HUES64 (cell line): ENCODE measurements around the gene MYO5C.

Source experiments
- H3K27ac ChIP-seq: 2 replicates; pipeline ENCODE4 v1.7.0; 2013; ENCODE audit warnings: low read depth, low read length, inconsistent platforms
- H3K27me3 ChIP-seq: 2 replicates; pipeline ENCODE4 v1.6.1; 2013; ENCODE audit warnings: mild to moderate bottlenecking, low read length; ENCODE audit not compliant: insufficient read depth
- H3K36me3 ChIP-seq: 2 replicates; pipeline ENCODE4 v1.6.1; 2013; ENCODE audit warnings: mild to moderate bottlenecking, low read length; ENCODE audit not compliant: insufficient read depth
- H3K4me1 ChIP-seq: 2 replicates; pipeline ENCODE4 v1.6.1; 2013; ENCODE audit warnings: mild to moderate bottlenecking, low read length, moderate library complexity; ENCODE audit not compliant: insufficient read depth
- H3K4me3 ChIP-seq: 2 replicates; pipeline ENCODE4 v1.5.1; 2013; ENCODE audit warnings: mild to moderate bottlenecking, low read length, moderate library complexity
- H3K9ac ChIP-seq: 2 replicates; pipeline ENCODE4 v1.6.1; 2013; ENCODE audit warnings: mild to moderate bottlenecking, low read depth, low read length
- H3K9me3 ChIP-seq: 2 replicates; pipeline ENCODE4 v1.6.1; 2013; ENCODE audit warnings: low read depth, low read length; ENCODE audit not compliant: insufficient read depth
- WGBS: fragments of 150-250, 120-280 bp; methylation state at CpG from one replicate; pipeline ENCODE4 v1.1.7; 2013; ENCODE audit warnings: missing lambda C conversion rate; 5-methylcytosine and 5-hydroxymethylcytosine counted together

Gene MYO5C

GRCh38 chr15:52255935-52256334 lies 39.7 kb downstream of the MYO5C start:
- Histone ChIP-seq H3K36me3 (peaks cover 34% of the 10 kb centered on the region), H3K4me3 (no peak overlapping the region), H3K9ac (no peak overlapping the region), H3K4me1 (peaks cover 25% of the 10 kb centered on the region), H3K27me3 (no peaks in the 10 kb centered on the region), H3K27ac (no peak overlapping the region), H3K9me3 (no peaks in the 10 kb centered on the region)
- WGBS, result 79% methylated on average over 6 of the region's 6 CpGs

- Histone ChIP-seq H3K27ac (no peak overlapping the region), H3K9ac (no peak overlapping the region), H3K36me3 (peaks cover 39% of the 10 kb centered on the region), H3K27me3 (no peaks in the 10 kb centered on the region), H3K4me1 (peaks cover 25% of the 10 kb centered on the region), H3K4me3 (no peak overlapping the region), H3K9me3 (no peaks in the 10 kb centered on the region)
- WGBS, result 100% methylated on average over 1 of the region's 1 CpG
These were observed 40.6 kb downstream of the MYO5C start for GRCh38 chr15:52255008-52255407.

- H3K4me1 ChIP-seq, result peaks cover 25% of the 10 kb centered on the region
- WGBS, result 90% methylated on average over 4 of the region's 4 CpGs
These were observed 41.2 kb downstream of the MYO5C start for GRCh38 chr15:52254391-52254790.

GRCh38 chr15:52252781-52253180 lies 42.8 kb downstream of the MYO5C start:
- Histone ChIP-seq H3K9me3 (no peaks in the 10 kb centered on the region), H3K27ac (no peak overlapping the region), H3K4me1 (peaks cover 14% of the 10 kb centered on the region), H3K36me3 (peaks cover 59% of the 10 kb centered on the region), H3K9ac (no peak overlapping the region), H3K27me3 (no peaks in the 10 kb centered on the region), H3K4me3 (no peak overlapping the region)
- 91% methylated on average over 4 of the region's 4 CpGs for WGBS

More at GRCh38 chr15:52254391-52254790, 41.2 kb downstream of the MYO5C start:
- Histone ChIP-seq H3K4me3 (no peak overlapping the region), H3K9me3 (no peaks in the 10 kb centered on the region), H3K27me3 (no peaks in the 10 kb centered on the region), H3K27ac (no peak overlapping the region), H3K36me3 (peaks cover 44% of the 10 kb centered on the region), H3K9ac (no peak overlapping the region)

- Histone ChIP-seq H3K4me1 (no peaks in the 10 kb centered on the region), H3K36me3 (peaks cover 73% of the 10 kb centered on the region), H3K27me3 (no peaks in the 10 kb centered on the region), H3K9me3 (no peaks in the 10 kb centered on the region), H3K9ac (no peak overlapping the region), H3K27ac (no peak overlapping the region), H3K4me3 (no peak overlapping the region)
- 93% methylated on average over 8 of the region's 8 CpGs for WGBS
These were observed 44.3 kb downstream of the MYO5C start for GRCh38 chr15:52251144-52251860.

GRCh38 chr15:52247461-52247860 lies 48.1 kb downstream of the MYO5C start:
- WGBS, result 92% methylated on average over 3 of the region's 7 CpGs
- Histone ChIP-seq H3K4me1 (no peaks in the 10 kb centered on the region), H3K27me3 (no peaks in the 10 kb centered on the region), H3K27ac (no peak overlapping the region), H3K9me3 (no peaks in the 10 kb centered on the region), H3K4me3 (no peak overlapping the region), H3K36me3 (peaks cover 80% of the 10 kb centered on the region), H3K9ac (no peak overlapping the region)

- no peaks in the 10 kb centered on the region for H3K27me3 ChIP-seq
- H3K36me3 ChIP-seq, result peaks cover 86% of the 10 kb centered on the region
- no peak overlapping the region for H3K4me3 ChIP-seq
- no peaks in the 10 kb centered on the region for H3K4me1 ChIP-seq
- 97% methylated on average over 16 of the region's 16 CpGs for WGBS
- H3K9ac ChIP-seq, result no peak overlapping the region
- no peaks in the 10 kb centered on the region for H3K9me3 ChIP-seq
- no peak overlapping the region for H3K27ac ChIP-seq
These were observed 48.7 kb downstream of the MYO5C start for GRCh38 chr15:52246686-52247431.

- H3K36me3 ChIP-seq, result peaks cover 81% of the 10 kb centered on the region
- H3K27me3 ChIP-seq, result no peaks in the 10 kb centered on the region
- WGBS, result 90% methylated on average over 20 of the region's 20 CpGs
- no peaks in the 10 kb centered on the region for H3K9me3 ChIP-seq
- H3K27ac ChIP-seq, result no peak overlapping the region
- no peaks in the 10 kb centered on the region for H3K4me1 ChIP-seq
- no peak overlapping the region for H3K4me3 ChIP-seq
- H3K9ac ChIP-seq, result no peak overlapping the region
These were observed 51.7 kb downstream of the MYO5C start for GRCh38 chr15:52243697-52244555.

GRCh38 chr15:52243286-52243685 lies 52.3 kb downstream of the MYO5C start:
- H3K27me3 ChIP-seq, result no peaks in the 10 kb centered on the region
- H3K4me1 ChIP-seq, result no peaks in the 10 kb centered on the region
- no peak overlapping the region for H3K27ac ChIP-seq
- WGBS, result 96% methylated on average over 7 of the region's 7 CpGs
- no peak overlapping the region for H3K9ac ChIP-seq
- H3K9me3 ChIP-seq, result no peaks in the 10 kb centered on the region
- no peak overlapping the region for H3K4me3 ChIP-seq
- H3K36me3 ChIP-seq, result peaks cover 74% of the 10 kb centered on the region

- Histone ChIP-seq H3K4me3 (no peak overlapping the region), H3K27ac (no peak overlapping the region), H3K9me3 (no peaks in the 10 kb centered on the region), H3K27me3 (no peaks in the 10 kb centered on the region), H3K9ac (no peak overlapping the region), H3K36me3 (peaks cover 72% of the 10 kb centered on the region), H3K4me1 (no peaks in the 10 kb centered on the region)
- WGBS, result 96% methylated on average over 4 of the region's 4 CpGs
These were observed 54.1 kb downstream of the MYO5C start for GRCh38 chr15:52241489-52241888.

- Histone ChIP-seq H3K36me3 (peaks cover 70% of the 10 kb centered on the region), H3K9me3 (no peaks in the 10 kb centered on the region), H3K27me3 (no peaks in the 10 kb centered on the region), H3K4me3 (no peak overlapping the region), H3K27ac (no peak overlapping the region), H3K4me1 (no peaks in the 10 kb centered on the region), H3K9ac (no peak overlapping the region)
- 97% methylated on average over 3 of the region's 3 CpGs for WGBS
These were observed 55.4 kb downstream of the MYO5C start for GRCh38 chr15:52240166-52240565.
